Measurements from ENCODE around the gene CTIF. TPM values are rescaled to one million over a fixed set of nuclear protein-coding genes. Genes with fewer than 3 reads are reported as not detected.

The CTIF gene
- total and polyA plus RNA-seq, 2 experiments from 2014 or later, result 22.1 to 27.9 TPM

DNA sequence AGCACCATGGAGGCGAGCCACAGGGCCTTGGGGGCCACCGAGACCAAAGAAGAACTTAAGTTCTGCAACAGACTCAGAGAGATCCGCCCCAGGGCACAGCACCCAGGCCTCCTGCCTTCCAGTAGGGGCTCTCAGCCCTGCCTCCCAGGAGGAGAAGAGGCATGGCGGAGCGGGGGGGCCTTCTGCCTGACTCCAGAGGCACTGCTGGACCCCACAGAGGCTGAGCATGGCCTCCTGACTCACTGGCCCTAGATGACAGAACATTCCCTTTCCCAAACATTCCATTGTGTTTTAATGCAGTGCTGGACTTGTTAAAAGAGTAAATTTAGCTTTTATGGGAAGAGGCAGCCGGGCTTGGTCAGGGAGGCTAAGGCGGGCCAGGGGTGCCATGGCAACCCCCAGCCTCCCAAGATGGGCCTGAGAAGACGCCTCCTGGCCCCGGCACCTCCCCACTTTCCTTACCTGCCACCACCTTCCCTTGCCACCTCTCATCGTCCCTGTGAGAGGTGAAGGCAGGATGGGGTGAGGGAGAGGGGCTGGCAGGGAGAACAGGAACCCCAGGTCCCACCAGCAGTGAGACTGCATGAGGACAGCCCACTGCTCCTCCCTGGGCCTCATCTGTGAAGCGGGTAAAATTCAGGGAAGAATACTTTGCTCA is 346.6 kb downstream of the CTIF start:
- no peak overlapping the region for H3K4me3 ChIP-seq
- 75% methylated on average over 11 of the region's 11 CpGs for WGBS (ENCODE audit: low lambda C conversion rate, missing lambda C conversion rate)
- H3K79me2 ChIP-seq, result no peaks in the 10 kb centered on the region
- no peaks in the 10 kb centered on the region for H3K27me3 ChIP-seq
- H3K4me2 ChIP-seq, result no peak overlapping the region
- no peak for DNase-seq (ENCODE audit: low spot score)
- TF ChIP-seq EZH2 (IDR thresholded peaks at IDR 0.05; ENCODE audit: borderline replicate concordance), result no peak
- no peak for TF ChIP-seq EZH2phosphoT487 (IDR thresholded peaks at IDR 0.05; ENCODE audit: low read depth, severe bottlenecking, unreplicated experiment)
- TF ChIP-seq, protein P1, sequence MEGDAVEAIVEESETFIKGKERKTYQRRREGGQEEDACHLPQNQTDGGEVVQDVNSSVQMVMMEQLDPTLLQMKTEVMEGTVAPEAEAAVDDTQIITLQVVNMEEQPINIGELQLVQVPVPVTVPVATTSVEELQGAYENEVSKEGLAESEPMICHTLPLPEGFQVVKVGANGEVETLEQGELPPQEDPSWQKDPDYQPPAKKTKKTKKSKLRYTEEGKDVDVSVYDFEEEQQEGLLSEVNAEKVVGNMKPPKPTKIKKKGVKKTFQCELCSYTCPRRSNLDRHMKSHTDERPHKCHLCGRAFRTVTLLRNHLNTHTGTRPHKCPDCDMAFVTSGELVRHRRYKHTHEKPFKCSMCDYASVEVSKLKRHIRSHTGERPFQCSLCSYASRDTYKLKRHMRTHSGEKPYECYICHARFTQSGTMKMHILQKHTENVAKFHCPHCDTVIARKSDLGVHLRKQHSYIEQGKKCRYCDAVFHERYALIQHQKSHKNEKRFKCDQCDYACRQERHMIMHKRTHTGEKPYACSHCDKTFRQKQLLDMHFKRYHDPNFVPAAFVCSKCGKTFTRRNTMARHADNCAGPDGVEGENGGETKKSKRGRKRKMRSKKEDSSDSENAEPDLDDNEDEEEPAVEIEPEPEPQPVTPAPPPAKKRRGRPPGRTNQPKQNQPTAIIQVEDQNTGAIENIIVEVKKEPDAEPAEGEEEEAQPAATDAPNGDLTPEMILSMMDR (IDR thresholded peaks at IDR 0.05; ENCODE audit: poor library complexity), result no peak
- H3K9me3 ChIP-seq (ENCODE audit: low read depth), result no peaks in the 10 kb centered on the region
- no peaks in the 10 kb centered on the region for H4K20me1 ChIP-seq (ENCODE audit: insufficient read depth, poor library complexity, severe bottlenecking)
- H3K4me1 ChIP-seq (ENCODE audit: insufficient read depth), result peaks cover 28% of the 10 kb centered on the region
- no peak overlapping the region for H2AFZ ChIP-seq
- peak overlapping the region; percentile 46 for H3K27ac ChIP-seq
- no peaks in the 10 kb centered on the region for H3K9me2 ChIP-seq (replicated peaks; ENCODE audit: insufficient read depth)
- no peaks in the 10 kb centered on the region for H3K36me3 ChIP-seq (replicated peaks; ENCODE audit: insufficient read depth, low read depth)

DNA sequence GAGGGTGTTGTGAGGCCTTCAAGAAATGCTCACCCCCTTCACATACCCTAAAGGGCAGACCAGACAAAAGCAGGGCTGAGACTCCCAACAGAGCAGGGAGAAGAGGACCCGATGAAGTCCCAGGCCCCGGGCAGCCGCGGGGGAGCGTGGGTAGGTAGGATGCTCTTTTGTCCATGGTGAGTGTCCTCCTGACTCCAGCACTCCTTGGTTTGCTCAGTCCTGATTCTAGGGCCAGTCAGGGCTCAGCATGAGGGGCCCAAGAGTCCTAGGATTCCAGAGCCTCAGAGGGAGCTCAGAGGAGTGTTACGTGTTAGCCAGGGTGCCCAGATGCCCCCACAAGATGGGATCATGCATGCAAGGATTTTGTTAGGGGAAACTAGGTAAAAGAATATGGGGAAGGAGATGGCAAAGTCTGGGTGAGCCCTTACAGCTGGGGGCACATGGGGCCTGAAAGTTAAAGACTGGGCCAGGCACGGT is 347.1 kb downstream of the CTIF start:
- TF ChIP-seq EZH2phosphoT487 (IDR thresholded peaks at IDR 0.05; ENCODE audit: low read depth, severe bottlenecking, unreplicated experiment) (no peak), EZH2 (IDR thresholded peaks at IDR 0.05; ENCODE audit: borderline replicate concordance) (no peak)
- TF ChIP-seq, protein P1 (IDR thresholded peaks at IDR 0.05; ENCODE audit: poor library complexity), result no peak
- Histone ChIP-seq H3K9me3 (ENCODE audit: low read depth) (no peaks in the 10 kb centered on the region), H4K20me1 (ENCODE audit: insufficient read depth, poor library complexity, severe bottlenecking) (no peaks in the 10 kb centered on the region), H3K4me3 (no peak overlapping the region), H3K4me2 (no peak overlapping the region), H3K27ac (peak overlapping the region; percentile 27), H3K36me3 (replicated peaks; ENCODE audit: insufficient read depth, low read depth) (no peaks in the 10 kb centered on the region), H2AFZ (no peak overlapping the region), H3K4me1 (ENCODE audit: insufficient read depth) (peaks cover 28% of the 10 kb centered on the region), H3K79me2 (no peaks in the 10 kb centered on the region), H3K27me3 (no peaks in the 10 kb centered on the region), H3K9me2 (replicated peaks; ENCODE audit: insufficient read depth) (no peaks in the 10 kb centered on the region)
- DNase-seq (ENCODE audit: low spot score), result no peak
- 97% methylated on average over 7 of the region's 7 CpGs for WGBS (ENCODE audit: low lambda C conversion rate, missing lambda C conversion rate)

DNA sequence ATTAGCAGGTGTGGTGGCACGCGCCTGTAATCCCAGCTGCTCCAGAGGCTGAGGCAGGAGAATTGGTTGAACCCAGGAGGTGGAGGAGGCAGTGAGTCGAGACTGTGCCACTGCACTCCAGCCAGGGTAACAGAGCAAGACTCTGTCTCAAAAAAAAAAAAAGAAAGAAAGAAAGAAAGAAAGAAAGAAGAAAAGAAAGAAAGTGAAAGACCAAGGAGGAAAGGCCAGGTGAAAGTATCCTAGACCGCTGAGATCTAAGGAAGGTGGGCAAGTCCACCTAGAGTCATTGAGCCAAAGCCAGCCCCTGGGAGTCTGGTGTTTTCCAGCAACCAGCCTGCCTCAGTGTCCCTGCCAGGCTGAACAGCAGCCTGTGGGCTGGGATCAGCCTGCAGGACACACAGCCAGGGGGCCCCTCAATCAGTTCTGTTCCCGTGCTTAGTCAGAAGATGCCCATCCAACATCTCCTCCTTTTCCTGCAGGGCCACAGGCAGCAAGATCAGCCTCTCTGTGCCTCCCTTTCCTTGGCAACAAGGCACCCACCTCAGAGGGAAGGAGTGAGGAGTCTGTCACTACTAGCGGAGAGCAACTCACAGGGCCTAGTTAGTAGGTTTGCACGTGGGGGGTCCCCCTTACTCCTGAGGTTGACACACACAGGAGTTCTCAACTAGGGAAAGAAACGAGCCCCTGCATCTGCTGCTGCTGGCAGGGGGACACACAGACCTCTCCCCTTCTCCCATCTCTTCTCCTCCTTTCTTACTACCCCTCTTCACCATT is 347.9 kb downstream of the CTIF start:
- Histone ChIP-seq H2AFZ (no peak overlapping the region), H3K4me3 (no peak overlapping the region), H3K27me3 (no peaks in the 10 kb centered on the region), H3K9me3 (ENCODE audit: low read depth) (no peaks in the 10 kb centered on the region), H3K79me2 (no peaks in the 10 kb centered on the region), H3K27ac (no peak overlapping the region), H3K4me2 (no peak overlapping the region), H3K9me2 (replicated peaks; ENCODE audit: insufficient read depth) (no peaks in the 10 kb centered on the region), H3K36me3 (replicated peaks; ENCODE audit: insufficient read depth, low read depth) (no peaks in the 10 kb centered on the region), H4K20me1 (ENCODE audit: insufficient read depth, poor library complexity, severe bottlenecking) (no peaks in the 10 kb centered on the region), H3K4me1 (ENCODE audit: insufficient read depth) (peaks cover 28% of the 10 kb centered on the region)
- TF ChIP-seq EZH2 (IDR thresholded peaks at IDR 0.05; ENCODE audit: borderline replicate concordance) (no peak), EZH2phosphoT487 (IDR thresholded peaks at IDR 0.05; ENCODE audit: low read depth, severe bottlenecking, unreplicated experiment) (no peak)
- TF ChIP-seq, protein P1 (IDR thresholded peaks at IDR 0.05; ENCODE audit: poor library complexity), result no peak
- WGBS (ENCODE audit: low lambda C conversion rate, missing lambda C conversion rate), result 91% methylated on average over 8 of the region's 8 CpGs
- DNase-seq (ENCODE audit: low spot score), result no peak

Measured in hepatocyte (in vitro differentiated cells).